Thoracic aorta (tissue), 2 donors: ENCODE measurements around the gene TM4SF20. TPM values are rescaled to one million over a fixed set of nuclear protein-coding genes. Genes with fewer than 3 reads are reported as not detected.

Experiments
- ATAC-seq: fragments of 150-250 bp; one replicate; pipeline ENCODE4 v1.8.0; 2017; ENCODE audit warnings: low read depth; ENCODE audit not compliant: insufficient number of reproducible peaks, low FRiP score
- DNase-seq: peaks from one replicate; pipeline ENCODE4 v3.0.0-alpha.2; 2020; ENCODE audit warnings: low spot score
- H3K27ac ChIP-seq, 2 donors: fragments of 200-600 bp; sonication (generic); 1 replicate in 1 of 2; 2 replicates in 1 of 2; pipeline ENCODE4 v1.5.1; 2016; ENCODE audit warnings: mild to moderate bottlenecking in 2 of 2, moderate library complexity in 2 of 2
- H3K27me3 ChIP-seq: fragments of 200-600 bp; sonication (generic); replicated peaks from 2 replicates; pipeline ENCODE4 v1.6.0; 2016; ENCODE audit warnings: mild to moderate bottlenecking; ENCODE audit not compliant: insufficient read depth
- H3K36me3 ChIP-seq: fragments of 200-600 bp; sonication (generic); one replicate; pipeline ENCODE4 v1.5.1; 2016
- H3K4me1 ChIP-seq, 2 donors: fragments of 200-600 bp; sonication (generic); 1 replicate in 1 of 2; 2 replicates in 1 of 2; pipeline versions ENCODE4 v1.5.1 to v1.6.0; 2016; ENCODE audit warnings: low read depth in 2 of 2, mild to moderate bottlenecking in 1 of 2; ENCODE audit not compliant: control insufficient read depth in 1 of 2
- H3K4me3 ChIP-seq: fragments of 200-600 bp; sonication (generic); 2 replicates; pipeline ENCODE4 v1.5.1; 2016; ENCODE audit warnings: mild to moderate bottlenecking
- H3K9me3 ChIP-seq: fragments of 200-600 bp; sonication (generic); 2 replicates; pipeline ENCODE4 v1.5.1; 2016
- total RNA-seq, 2 donors: library from RNA; depleted of rRNA; stranded (reverse); fragments of >200 nt; gene quantifications; one replicate each; pipeline versions ENCODE4 v1.1.0 to v1.2.3, GENCODE V29; 2016
- TF ChIP-seq, protein P1 (sequence below): fragments of 200-600 bp; sonication (generic); IDR thresholded peaks from one replicate; pipeline ENCODE4 v1.5.1; 2019; ENCODE audit warnings: antibody characterized with exemption

The TM4SF20 gene
- total RNA-seq, 2 donors from 2014 or later: not detected

DNA sequence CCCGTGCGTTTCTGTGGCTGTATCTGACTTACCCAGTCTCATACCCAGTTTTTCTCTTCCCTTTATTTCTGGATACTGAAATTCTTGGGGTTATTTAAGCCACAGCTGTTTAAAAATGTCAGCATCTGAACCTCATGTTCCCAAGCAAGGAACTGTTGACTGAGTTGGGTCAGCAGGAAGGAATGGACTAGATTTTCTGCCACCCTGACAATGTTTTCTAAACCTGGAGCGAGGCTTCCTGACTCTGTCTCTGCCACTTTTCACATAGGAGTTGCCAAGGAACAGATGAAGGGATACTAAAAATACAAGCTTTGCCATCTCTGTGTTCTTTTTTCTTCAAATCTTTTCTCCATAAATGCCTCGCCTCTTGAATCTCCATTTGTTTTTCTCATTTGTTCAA, 37.6 kb upstream of the TM4SF20 start:
- Histone ChIP-seq H3K27ac (no peak overlapping the region), H3K36me3 (no peaks in the 10 kb centered on the region), H3K4me3 (no peak overlapping the region), H3K9me3 (no peaks in the 10 kb centered on the region), H3K4me1 (peaks cover 6 to 15% of the 10 kb centered on the region in 2 donors), H3K27me3 (no peaks in the 10 kb centered on the region)
- ATAC-seq: no peak
- TF ChIP-seq, protein P1, sequence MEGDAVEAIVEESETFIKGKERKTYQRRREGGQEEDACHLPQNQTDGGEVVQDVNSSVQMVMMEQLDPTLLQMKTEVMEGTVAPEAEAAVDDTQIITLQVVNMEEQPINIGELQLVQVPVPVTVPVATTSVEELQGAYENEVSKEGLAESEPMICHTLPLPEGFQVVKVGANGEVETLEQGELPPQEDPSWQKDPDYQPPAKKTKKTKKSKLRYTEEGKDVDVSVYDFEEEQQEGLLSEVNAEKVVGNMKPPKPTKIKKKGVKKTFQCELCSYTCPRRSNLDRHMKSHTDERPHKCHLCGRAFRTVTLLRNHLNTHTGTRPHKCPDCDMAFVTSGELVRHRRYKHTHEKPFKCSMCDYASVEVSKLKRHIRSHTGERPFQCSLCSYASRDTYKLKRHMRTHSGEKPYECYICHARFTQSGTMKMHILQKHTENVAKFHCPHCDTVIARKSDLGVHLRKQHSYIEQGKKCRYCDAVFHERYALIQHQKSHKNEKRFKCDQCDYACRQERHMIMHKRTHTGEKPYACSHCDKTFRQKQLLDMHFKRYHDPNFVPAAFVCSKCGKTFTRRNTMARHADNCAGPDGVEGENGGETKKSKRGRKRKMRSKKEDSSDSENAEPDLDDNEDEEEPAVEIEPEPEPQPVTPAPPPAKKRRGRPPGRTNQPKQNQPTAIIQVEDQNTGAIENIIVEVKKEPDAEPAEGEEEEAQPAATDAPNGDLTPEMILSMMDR: no peak
- DNase-seq: no peak

DNA sequence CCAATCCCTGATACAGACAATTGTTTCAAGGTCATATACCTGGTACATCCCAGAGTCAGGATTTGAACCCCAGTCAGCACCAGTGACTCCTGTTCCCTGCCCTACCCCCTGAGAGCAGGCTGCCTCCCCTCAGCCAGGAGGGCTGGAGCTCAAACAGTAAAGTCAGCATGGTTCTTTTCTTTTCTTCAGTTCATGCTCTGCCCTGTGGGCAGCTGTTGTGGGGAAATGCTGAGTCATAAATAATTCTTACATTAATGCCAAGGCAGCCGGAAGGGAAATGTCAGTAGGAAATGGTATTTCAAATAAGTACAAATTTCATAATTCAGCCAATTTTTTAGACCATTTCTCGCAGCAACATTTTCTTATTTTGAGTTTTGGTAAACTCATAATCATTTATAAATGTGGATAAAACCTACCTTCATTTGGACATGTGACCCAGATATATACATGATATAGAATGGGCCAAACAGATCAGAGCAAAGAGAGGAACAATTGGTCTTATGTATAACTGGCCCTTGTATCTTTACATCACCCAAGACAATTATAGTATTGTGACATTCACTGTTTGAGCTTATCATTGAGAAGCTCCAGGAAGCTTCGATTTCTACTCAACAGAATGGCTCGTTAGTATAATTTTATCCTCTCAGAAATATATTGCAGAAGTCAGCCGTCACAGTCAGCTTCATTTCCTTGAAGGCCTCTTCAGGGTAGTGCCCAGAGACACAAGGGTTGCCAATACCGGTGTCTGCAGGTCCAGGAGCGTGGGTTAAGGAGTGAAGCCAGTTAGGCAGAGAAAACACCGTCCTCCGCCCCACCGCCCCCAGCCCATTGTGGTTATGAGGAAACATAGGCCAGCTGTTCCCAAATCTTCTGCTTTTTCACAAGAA, 36.7 kb upstream of the TM4SF20 start:
- TF ChIP-seq, protein P1: no peak
- Histone ChIP-seq H3K36me3 (no peaks in the 10 kb centered on the region), H3K9me3 (no peaks in the 10 kb centered on the region), H3K27ac (peak overlapping the region in 1 of 2 donors; percentile 25), H3K27me3 (no peaks in the 10 kb centered on the region), H3K4me3 (no peak overlapping the region), H3K4me1 (peaks cover 6 to 15% of the 10 kb centered on the region in 2 donors)
- ATAC-seq: peak; percentile 66
- DNase-seq: no peak

DNA sequence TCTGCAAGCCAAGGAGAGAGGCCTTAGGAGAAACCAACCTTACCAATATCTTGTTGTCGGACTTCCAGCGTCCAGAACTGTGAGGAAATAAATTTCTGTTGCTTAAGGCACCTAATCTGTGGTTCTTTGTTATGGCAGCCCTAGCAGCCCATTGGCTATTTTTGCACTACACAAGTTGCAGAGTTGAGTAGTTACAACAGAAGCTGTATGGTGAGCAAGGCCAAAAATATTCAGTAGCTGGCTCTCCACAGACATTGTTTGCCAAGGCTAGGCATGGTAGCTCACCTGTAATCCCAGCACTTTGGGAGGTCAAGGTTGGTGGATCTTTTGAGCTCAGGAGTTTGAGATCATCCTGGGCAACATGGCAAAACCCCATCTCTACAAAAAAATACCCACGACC, 35.7 kb upstream of the TM4SF20 start:
- H3K9me3 ChIP-seq: no peaks in the 10 kb centered on the region
- ATAC-seq (no peak), DNase-seq (no peak)
- TF ChIP-seq, protein P1: no peak
- peaks cover 6 to 15% of the 10 kb centered on the region in 2 donors for H3K4me1 ChIP-seq
- no peaks in the 10 kb centered on the region for H3K27me3 ChIP-seq
- no peak overlapping the region for H3K4me3 ChIP-seq
- H3K27ac ChIP-seq: no peak overlapping the region
- no peaks in the 10 kb centered on the region for H3K36me3 ChIP-seq

DNA sequence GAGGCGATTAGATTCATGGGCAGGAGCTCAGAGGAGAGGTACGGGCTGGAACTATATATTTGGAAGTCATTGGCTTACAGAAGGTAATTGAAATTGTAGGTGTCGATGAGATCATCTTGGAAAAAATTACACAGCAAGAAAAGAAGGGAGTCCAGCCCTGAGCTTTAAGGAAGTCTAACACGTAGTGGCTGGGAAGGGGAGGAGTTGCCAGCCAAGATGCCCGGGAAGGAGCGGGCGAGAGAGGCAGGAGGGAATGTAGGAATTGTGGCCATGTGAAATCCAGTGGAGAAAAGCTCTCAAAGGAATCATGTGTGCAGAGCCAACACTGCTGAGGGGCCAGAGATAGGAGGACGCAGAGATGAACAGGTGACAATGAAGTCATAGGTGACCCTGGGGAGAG, 34.3 kb upstream of the TM4SF20 start:
- ATAC-seq: no peak
- H3K4me1 ChIP-seq: peaks cover 6 to 15% of the 10 kb centered on the region in 2 donors
- H3K27ac ChIP-seq: no peak overlapping the region
- no peaks in the 10 kb centered on the region for H3K36me3 ChIP-seq
- no peak overlapping the region for H3K4me3 ChIP-seq
- H3K9me3 ChIP-seq: no peaks in the 10 kb centered on the region
- H3K27me3 ChIP-seq: no peaks in the 10 kb centered on the region
- TF ChIP-seq, protein P1: no peak
- DNase-seq: no peak

DNA sequence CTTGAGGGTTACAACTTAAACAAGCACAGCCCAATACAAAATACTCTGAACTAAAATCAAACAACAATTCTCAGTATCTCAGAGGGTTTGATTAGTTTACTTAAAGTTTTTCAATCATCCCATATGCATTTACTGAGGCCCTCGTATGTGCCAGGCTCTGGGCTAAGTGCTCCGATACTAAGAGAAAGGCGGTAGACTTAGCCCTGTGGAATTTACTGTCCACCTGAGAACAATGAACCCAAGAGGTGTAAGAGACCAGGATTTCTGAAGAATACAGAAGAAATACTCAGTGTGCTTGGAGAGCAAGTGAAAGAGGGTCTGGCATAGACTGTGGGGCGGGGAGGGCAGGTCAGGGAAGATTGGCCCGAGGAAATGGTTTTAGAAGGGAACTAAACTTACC, 33.8 kb upstream of the TM4SF20 start:
- Histone ChIP-seq H3K27ac (no peak overlapping the region), H3K27me3 (no peaks in the 10 kb centered on the region), H3K36me3 (no peaks in the 10 kb centered on the region), H3K4me3 (no peak overlapping the region), H3K4me1 (peaks cover 6 to 15% of the 10 kb centered on the region in 2 donors), H3K9me3 (no peaks in the 10 kb centered on the region)
- TF ChIP-seq, protein P1: no peak
- DNase-seq: no peak
- ATAC-seq: no peak
